Smooth muscle cell (in vitro differentiated cells): ENCODE data around the gene CLEC2D. TPM values are rescaled to one million over a fixed set of nuclear protein-coding genes. Genes with fewer than 3 reads are reported as not detected.
"Not testable (repeated sequence)": the region's sequence is repeated elsewhere in the genome, so short reads cannot be mapped to it uniquely, and the experiment has no call there.

Experiments used
- DNase-seq: peaks from one replicate; lab custom pipeline; 2025; ENCODE audit not compliant: unreplicated experiment; lab: John Stamatoyannopoulos, UW
- H2AFZ ChIP-seq: fragments of 200-600 bp; sonication (generic); 2 replicates; pipeline ENCODE4 v1.6.0; 2016; ENCODE audit warnings: antibody characterized with exemption, low read depth, mild to moderate bottlenecking
- H3F3A ChIP-seq: fragments of 200-600 bp; sonication (generic); 2 replicates; pipeline ENCODE4 v1.6.0; 2017; ENCODE audit warnings: antibody characterized with exemption, low read depth
- H3K27ac ChIP-seq: fragments of 200-600 bp; sonication (generic); 2 replicates; pipeline ENCODE4 v1.5.1; 2016; ENCODE audit warnings: low read depth, mild to moderate bottlenecking
- H3K27me3 ChIP-seq: fragments of 200-600 bp; sonication (generic); 2 replicates; pipeline ENCODE4 v1.6.1; 2016; ENCODE audit warnings: low read depth, mild to moderate bottlenecking
- H3K36me3 ChIP-seq: fragments of 200-600 bp; sonication (generic); 2 replicates; pipeline ENCODE4 v1.5.1; 2016; ENCODE audit warnings: low read depth
- H3K4me1 ChIP-seq: fragments of 200-600 bp; sonication (generic); 2 replicates; pipeline ENCODE4 v1.5.1; 2016; ENCODE audit warnings: low read depth
- H3K4me2 ChIP-seq: fragments of 200-600 bp; sonication (generic); 2 replicates; pipeline ENCODE4 v1.6.0; 2016; ENCODE audit warnings: mild to moderate bottlenecking
- H3K4me3 ChIP-seq: fragments of 200-600 bp; sonication (generic); 2 replicates; pipeline ENCODE4 v1.5.1; 2016; ENCODE audit warnings: mild to moderate bottlenecking
- H3K79me2 ChIP-seq: fragments of 200-600 bp; sonication (generic); 2 replicates; pipeline ENCODE4 v1.6.0; 2016; ENCODE audit warnings: low read depth, mild to moderate bottlenecking
- H3K9ac ChIP-seq: fragments of 200-600 bp; sonication (generic); 2 replicates; pipeline ENCODE4 v1.6.0; 2016; ENCODE audit warnings: low read depth
- H3K9me3 ChIP-seq: fragments of 200-600 bp; sonication (generic); replicated peaks from 2 replicates; pipeline ENCODE4 v1.5.1; 2016; ENCODE audit warnings: low read depth
- H4K20me1 ChIP-seq: fragments of 200-600 bp; sonication (generic); 2 replicates; pipeline ENCODE4 v1.6.0; 2016; ENCODE audit warnings: low read depth
- WGBS: methylation state at CpG from one replicate; pipeline ENCODE4 v1.1.7; 2016; ENCODE audit warnings: low lambda C conversion rate; 5-methylcytosine and 5-hydroxymethylcytosine counted together
- polyA plus RNA-seq: library from polyadenylated mRNA; unstranded; fragments of >200 nt; fragmentation: Nextera tagmentation; extraction: Ambion mirVana; gene quantifications from 2 replicates; pipeline ENCODE4 v1.2.1, GENCODE V29; 2016
- total RNA-seq: library from RNA; depleted of rRNA; stranded (reverse); fragments of >200 nt; gene quantifications from 2 replicates; pipeline ENCODE4 v1.2.3, GENCODE V29; 2014
- TF ChIP-seq, protein P1 (sequence below): fragments of 200-600 bp; sonication (generic); IDR thresholded peaks from 2 replicates; pipeline ENCODE4 v1.5.1; 2017; ENCODE audit warnings: borderline replicate concordance, mild to moderate bottlenecking, antibody characterized with exemption; ENCODE audit not compliant: insufficient read depth, poor library complexity, severe bottlenecking

CLEC2D gene
- total and polyA plus RNA-seq, 2 experiments from 2014 or later = 2.2 to 5.8 TPM

DNA sequence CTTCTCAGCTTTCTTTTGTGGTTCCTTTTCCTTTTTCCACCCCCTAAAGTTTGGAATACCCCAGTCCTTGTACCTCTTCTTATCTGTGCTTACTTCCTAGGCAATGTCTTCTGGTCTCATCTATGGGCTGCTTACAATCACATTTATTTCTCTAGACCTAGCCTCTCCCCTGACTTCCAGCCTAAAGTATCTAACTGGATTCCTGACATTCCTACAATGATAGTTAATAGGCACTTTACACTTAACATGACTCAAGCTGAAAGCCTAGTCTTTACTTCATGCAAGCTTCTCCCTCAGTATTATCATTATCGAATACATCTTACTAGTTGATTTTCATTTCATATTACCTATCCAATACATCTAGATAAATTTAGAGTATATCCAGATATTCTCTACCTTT, 42.2 kb downstream of the CLEC2D start:
- Histone ChIP-seq H3K4me1 (no peaks in the 10 kb centered on the region), H3K79me2 (no peaks in the 10 kb centered on the region), H3K27ac (no peak overlapping the region), H3K27me3 (no peaks in the 10 kb centered on the region), H4K20me1 (no peaks in the 10 kb centered on the region), H2AFZ (no peak overlapping the region), H3K36me3 (no peaks in the 10 kb centered on the region), H3F3A (no peaks in the 10 kb centered on the region), H3K9ac (no peak overlapping the region), H3K4me3 (no peak overlapping the region), H3K9me3 (no peaks in the 10 kb centered on the region), H3K4me2 (no peak overlapping the region)
- 63% methylated on average over 1 of the region's 1 CpG for WGBS
- no peak for DNase-seq
- TF ChIP-seq, protein P1, sequence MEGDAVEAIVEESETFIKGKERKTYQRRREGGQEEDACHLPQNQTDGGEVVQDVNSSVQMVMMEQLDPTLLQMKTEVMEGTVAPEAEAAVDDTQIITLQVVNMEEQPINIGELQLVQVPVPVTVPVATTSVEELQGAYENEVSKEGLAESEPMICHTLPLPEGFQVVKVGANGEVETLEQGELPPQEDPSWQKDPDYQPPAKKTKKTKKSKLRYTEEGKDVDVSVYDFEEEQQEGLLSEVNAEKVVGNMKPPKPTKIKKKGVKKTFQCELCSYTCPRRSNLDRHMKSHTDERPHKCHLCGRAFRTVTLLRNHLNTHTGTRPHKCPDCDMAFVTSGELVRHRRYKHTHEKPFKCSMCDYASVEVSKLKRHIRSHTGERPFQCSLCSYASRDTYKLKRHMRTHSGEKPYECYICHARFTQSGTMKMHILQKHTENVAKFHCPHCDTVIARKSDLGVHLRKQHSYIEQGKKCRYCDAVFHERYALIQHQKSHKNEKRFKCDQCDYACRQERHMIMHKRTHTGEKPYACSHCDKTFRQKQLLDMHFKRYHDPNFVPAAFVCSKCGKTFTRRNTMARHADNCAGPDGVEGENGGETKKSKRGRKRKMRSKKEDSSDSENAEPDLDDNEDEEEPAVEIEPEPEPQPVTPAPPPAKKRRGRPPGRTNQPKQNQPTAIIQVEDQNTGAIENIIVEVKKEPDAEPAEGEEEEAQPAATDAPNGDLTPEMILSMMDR = no peak

DNA sequence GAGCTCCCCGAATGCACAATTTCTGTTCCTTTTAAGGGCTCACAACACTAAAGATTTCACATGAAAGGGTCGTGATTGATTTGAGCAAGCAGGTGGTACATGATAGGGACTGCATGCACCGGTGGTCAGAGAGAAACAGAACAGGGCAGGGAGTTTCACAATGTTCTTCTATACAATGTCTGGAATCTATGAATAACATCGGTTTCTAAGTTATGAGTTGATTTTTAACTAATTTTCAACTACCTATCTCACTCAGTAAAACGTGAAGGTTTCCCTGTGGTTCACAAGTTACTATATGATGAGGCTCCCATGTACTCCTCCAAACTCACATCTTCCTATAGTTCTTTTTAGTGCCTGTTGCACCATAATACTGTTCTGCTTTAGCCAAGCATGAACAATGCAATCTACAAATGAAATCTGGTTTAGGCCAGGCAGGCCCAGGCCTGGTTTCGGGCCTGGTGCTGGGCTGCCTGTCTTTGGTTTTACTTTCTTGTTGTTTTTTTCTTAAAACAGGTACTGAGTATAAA, 43.6 kb downstream of the CLEC2D start:
- not testable (repeated sequence) for DNase-seq, H3F3A ChIP-seq, H3K27ac ChIP-seq, H3K27me3 ChIP-seq, H3K4me2 ChIP-seq, H3K9ac ChIP-seq, H3K4me3 ChIP-seq, H3K4me1 ChIP-seq, H3K79me2 ChIP-seq, H2AFZ ChIP-seq, H4K20me1 ChIP-seq, H3K36me3 ChIP-seq, H3K9me3 ChIP-seq
- WGBS = 91% methylated on average over 6 of the region's 6 CpGs

DNA sequence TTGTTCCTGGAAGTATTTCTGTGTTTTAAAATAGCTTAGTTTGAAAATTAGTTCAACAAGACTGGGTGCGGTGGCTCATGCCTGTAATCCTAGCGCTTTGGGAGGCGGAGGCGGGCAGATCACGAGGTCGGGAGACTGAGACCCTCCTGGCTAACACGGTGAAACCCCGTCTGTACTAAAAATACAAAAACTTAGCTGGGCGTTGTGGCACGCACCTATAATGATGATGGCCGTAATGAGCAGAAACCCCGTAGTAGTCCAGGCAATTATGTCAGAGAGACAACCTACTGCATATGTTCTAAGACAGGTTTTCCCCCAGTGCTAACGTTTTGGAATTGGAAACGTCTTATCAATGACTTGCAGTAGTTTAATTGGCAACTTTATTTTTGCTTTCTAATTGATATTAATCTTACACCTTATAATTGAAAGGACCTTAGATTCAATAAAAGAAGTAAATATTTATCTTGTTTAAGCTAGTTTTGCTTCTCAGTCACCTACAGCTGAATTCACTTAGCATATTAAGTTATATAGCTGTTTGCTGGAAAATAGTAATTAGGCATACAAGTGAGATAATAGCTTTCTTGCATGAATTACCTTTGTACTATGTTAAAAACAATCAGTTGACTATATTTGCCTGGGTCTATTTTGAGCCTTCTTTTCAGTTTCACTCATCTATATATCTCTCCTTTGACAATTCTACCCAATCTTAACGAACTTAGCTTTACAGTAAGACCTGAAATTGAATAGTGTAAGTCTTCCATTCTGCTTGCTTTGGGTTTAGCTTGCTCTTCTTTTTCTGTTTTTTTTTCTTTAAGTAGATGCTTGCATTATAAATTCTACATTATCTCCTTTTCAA, 47.8 kb downstream of the CLEC2D start:
- Histone ChIP-seq H3K9me3 (no peaks in the 10 kb centered on the region), H3K27me3 (no peaks in the 10 kb centered on the region), H3K79me2 (no peaks in the 10 kb centered on the region), H3K9ac (no peak overlapping the region), H3K36me3 (no peaks in the 10 kb centered on the region), H3K27ac (no peak overlapping the region), H3K4me2 (no peak overlapping the region), H3K4me3 (no peak overlapping the region), H2AFZ (no peak overlapping the region), H4K20me1 (no peaks in the 10 kb centered on the region), H3K4me1 (no peaks in the 10 kb centered on the region), H3F3A (no peaks in the 10 kb centered on the region)
- DNase-seq = no peak
- WGBS = 93% methylated on average over 15 of the region's 15 CpGs
- TF ChIP-seq, protein P1 = no peak

DNA sequence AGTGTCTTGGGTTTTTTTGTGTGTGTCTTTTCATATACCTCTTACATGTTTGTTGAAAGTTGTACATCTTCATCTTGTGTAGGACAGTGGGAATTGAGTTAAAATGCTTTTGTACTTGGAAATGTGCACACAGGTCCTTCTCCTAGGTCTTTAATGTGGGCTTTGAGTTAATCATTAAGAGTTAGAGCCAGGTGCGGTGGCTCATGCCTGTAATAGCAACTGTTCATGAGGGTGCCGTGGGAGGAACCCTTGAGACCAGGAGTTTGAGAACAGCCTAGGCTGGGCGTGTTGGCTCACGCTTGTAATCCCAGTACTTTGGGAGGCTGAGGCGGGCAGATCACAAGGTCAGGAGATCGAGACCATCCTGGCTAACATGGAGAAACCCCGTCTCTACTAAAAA, 49.5 kb downstream of the CLEC2D start:
- H3K4me3 ChIP-seq = no peak overlapping the region
- H3K4me2 ChIP-seq = no peak overlapping the region
- H4K20me1 ChIP-seq = no peaks in the 10 kb centered on the region
- no peaks in the 10 kb centered on the region for H3K79me2 ChIP-seq
- no peak overlapping the region for H2AFZ ChIP-seq
- H3K9ac ChIP-seq = no peak overlapping the region
- TF ChIP-seq, protein P1 = no peak
- no peaks in the 10 kb centered on the region for H3F3A ChIP-seq
- no peaks in the 10 kb centered on the region for H3K4me1 ChIP-seq
- H3K36me3 ChIP-seq = no peaks in the 10 kb centered on the region
- H3K27ac ChIP-seq = no peak overlapping the region
- no peaks in the 10 kb centered on the region for H3K27me3 ChIP-seq
- 97% methylated on average over 7 of the region's 7 CpGs for WGBS
- H3K9me3 ChIP-seq = no peaks in the 10 kb centered on the region
- DNase-seq = no peak
